IPS DF 4.7 (cell line): Measurements from ENCODE around the gene RAC3.

Source experiments
- DNase-seq: peaks from one replicate; pipeline ENCODE4 v3.0.0-alpha.2; 2013; ENCODE audit warnings: low spot score; ENCODE audit errors: extremely low read depth

The RAC3 gene

DNA sequence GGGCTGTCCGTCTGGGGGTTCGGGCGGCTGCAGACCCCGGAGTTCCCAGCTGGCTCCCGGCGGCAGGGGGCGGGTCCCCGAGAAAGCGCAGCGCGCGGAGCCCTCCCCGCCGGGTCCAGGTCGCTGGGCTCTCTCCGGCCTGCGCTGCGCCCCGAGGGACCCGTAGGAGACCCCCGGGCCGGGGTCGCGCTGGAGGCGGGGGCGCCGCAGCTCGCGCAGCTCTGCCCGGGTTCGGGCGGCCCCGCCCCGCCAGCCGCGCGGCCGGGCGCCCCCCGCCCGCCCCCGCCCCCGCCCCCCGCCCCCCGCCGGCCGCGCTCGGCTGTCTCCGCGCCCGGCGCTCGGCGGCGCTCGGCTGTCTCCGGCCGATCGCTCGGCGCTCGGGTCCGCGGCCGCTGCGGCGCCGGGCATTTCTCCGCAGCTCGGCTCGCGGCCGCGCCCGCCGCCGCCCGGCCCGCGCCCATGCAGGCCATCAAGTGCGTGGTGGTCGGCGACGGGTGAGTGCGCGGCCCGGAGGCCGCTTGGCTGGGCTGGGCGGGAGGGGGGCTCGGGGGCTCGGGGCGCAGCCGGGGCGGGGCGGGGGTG is at the start of gene RAC3:
Gene RAC3, plus strand, starts transcription at position 376 of the 582 bp plus-strand sequence. Its CDS starts 84 bp downstream, at position 460.
- no peak for DNase-seq

DNA sequence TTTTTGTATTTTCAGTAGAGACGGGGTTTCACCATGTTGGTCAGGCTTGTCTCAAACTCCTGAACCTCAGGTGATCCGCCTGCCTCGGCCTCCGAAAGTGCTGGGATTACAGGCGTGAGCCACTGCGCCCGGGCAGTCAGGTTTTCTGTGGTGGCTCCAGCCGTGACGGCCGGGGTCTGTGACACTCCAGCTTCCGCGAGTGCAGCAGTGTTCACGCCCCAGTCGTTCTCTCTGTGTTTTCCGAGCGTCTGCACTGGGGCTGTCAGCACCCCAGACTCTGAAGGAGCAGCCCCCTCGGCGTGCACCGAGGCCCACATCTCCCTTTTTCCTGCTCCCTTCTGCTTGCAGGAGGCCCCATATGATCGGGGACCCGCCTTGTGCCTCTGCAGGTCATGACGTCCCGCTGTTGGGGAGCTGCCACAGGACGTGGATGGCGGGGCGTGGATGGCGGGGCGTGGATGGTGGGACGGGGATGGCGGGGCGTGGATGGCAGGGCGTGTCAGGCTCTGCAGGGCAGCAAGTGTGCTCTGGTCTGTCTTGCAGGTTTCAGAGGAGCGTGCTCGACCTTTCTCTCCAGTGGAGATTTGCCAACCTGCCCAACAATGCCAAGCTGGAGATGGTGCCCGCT is 48.4 kb upstream of the RAC3 start:
- DNase-seq = no peak

DNA sequence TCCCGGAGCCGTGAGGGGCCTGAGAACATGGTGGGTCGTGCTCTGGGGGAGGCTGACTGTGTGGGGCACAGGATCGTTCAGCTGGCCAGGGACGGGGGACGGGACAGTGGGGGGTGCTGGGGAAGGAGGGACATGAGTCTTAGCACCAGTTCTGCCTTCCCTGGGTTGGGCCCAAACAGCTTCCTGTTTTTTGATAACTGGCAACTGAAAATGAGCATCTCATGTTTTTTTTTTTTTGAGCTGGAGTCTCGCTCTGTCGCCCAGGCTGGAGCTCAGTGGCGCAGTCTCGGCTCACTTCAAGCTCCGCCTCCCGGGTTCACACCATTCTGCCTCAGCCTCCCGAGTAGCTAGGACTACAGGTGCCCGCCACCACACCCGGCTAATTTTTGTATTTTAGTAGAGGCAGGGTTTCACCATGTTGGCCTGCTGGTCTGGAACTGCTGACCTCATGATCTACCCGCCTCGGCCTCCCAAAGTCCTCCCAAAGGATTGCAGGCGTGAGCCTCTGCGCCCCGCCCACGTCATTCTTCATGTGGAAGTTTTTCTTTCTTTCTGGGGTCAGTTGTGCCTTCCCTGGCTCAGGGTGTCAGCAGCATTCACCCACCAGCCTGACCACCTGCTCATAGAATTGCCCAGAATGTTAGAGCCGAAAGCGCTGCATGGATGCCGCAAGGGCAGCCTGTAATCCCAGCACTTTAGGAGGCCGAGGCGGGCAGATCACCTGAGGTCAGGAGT is 47.7 kb upstream of the RAC3 start:
- DNase-seq = no peak

DNA sequence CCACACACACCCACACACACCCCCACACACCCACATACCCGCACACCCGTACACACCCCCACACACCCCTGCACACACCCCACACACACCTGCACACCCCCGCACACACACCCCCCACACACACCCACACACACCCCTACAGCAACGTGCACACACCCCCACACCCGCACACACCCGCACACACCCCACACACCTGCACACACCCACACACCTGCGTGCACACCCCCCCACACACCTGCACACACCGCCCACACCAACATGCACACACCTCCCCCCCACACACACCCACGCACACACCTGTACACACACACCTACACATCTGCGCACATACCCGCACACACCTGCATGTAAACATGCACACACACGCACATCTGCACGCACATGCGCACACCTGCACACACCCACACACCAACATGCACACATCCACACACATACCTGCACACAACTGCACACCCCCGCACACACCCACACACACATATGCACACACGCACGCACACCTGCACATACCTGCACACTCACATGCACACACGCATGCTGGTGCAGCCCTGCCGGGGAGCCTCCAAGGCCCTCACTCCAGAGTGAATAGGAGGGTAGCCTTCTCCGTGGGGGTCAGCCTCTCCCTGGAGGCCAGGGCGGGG is 46.6 kb upstream of the RAC3 start:
- DNase-seq = no peak

DNA sequence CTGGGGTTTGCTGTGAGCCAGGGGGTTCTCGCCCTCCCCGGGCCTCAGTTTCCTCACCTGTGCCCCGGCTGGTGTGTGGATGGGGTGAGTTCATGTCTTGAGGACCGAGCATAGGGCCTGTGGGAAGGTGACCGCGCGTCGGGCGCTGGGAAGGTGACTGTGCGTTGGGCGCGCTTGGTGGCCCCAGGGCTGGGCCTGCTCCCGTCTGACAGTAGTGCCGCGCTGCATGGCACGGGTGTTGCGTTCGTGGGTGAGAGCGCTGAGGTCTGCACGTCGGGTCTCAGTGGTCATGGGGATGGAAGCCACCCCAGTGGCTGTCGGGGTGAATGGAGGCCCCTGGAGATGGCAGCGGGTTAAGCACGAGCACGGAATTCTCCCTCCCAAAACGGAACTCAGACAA is 44.9 kb upstream of the RAC3 start:
- no peak for DNase-seq

DNA sequence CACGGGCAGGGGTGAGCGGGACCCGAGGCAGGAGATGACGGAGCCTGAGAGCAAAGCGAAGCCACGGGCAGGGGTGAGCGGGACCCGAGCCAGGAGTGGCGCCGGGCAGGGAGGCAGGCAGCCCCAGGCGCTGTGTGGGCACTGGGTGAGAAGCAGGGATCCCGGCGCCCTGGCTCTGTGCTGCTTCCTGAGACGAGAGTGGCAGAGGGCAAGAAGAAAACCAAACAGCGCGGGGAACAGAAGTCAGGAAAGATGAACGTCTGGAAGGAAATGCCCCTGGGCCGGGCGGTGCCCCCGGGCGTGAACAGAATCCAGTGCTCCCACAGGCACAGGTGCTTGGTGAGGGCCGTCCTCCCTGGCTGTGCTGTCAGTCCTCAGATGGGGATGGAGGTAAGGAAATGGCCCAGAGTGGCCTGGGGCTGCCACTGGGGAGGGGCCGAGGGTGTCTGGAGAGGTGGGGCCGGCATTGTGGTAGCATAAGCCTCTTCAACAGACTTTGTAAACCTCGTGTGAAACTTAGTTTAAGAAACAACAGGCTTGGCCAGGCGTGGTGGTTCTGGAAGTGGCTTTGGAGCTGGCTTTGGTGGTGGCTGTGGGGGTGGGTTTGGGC is 44.2 kb upstream of the RAC3 start:
- DNase-seq = no peak

DNA sequence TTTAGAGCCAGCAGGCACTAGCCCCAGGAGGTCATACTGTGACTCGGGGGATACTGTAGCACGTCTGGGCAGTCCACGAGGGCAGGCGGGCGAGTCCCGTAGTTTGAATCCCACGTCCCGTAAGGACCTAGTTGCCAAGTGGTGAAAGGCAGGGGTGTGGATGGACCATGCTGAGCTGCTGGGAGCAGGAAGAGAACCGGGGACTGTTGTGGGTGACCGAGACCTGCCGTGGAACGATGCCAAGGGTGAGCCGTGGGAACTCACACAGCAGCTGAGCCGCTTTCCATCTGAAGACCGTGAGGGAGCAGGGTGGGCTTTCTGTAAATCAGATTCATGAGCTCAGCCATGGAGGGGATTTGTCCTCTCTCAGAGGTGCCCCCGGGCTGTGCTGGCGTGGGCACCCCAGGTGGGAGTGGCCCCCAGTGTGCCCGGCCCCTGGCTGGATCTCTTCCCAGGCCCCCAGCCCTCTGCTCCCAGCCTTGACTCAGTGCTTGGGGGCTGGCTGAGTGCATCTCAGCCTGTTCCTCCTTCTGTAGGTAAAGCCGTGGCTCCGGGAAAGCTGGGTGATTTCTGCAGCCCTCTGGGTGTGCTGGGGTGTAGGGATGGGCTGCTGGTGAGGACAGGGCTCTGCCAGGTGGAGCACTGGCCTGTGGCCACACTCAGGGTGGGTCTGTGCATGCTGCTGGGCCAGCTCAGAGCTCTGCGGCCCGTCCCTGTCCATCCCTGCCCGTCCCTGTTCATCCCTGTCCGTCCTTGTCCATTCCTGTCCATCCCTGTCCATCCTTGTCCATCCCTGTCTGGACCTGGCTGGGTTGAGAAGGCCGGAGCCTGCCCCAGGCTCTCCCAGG is 40.4 kb upstream of the RAC3 start:
- DNase-seq = no peak

DNA sequence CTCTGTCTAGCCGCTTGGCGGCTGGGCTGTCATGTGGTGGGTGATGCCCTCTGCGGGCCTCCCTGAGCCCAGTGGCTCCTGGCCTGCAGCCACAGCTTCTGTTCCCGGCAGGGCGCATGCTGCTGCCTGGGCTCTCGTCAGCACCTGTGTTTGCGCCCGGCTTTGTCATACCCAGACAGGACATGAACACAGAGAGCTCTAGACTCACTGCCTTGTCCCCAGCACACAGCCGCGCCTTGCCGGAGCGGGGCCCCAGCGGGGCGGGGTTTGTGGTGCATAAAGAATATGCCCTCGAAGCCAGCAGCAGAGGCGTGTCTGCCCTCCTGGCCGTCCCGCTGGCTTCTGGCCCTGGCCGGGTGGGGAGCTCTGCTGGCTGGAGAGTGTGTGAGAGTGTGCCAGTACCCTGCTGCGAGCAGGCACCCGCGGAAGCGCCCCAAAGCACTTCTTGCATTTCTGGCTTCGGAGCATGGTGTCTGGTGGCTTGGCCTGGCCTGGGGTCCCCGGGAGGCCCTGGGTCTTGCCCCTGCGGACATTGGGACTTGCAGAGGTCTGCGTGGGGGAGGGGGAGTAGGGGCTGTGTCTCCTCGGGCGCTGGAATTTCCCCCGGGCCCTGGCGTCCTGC is 39.7 kb upstream of the RAC3 start:
- DNase-seq = no peak

DNA sequence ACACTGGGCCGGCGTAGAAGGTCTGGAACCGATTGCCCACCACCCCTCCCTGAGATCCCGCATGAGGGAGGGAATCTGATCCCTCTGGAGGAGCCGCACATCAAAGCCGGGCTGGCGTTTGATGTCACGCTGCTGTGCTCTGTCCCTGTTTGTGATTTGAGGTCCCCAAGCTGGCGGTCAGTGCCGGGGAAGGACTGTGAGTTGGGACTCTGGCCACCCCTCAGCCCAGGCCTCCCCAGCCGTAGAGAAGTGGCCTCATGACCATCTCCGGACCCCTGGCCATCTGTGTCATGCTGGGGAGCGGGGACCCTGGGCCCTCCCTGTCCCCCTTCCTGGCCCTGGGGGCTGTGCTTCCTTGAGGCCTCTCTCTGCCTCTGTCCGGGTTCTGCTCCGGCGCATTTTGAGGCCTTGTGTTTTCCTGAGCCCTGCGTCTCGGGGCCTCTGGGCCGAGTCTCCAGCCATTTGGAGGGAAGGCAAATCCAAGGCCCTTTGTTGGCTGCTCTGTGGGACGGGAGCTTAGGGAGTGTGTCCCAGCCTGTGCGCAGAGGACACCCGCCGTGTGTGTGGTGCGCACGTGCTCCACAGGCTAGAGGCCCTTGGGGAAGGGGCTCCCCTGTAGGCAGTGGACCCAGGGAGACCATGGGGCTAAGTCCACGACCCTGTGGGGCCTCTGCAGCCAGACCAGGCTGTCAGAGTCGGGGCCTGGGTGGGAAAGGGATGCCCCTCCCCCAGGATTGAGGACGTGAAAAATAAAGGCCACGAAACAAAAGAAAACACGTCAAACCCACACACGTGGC is 39.0 kb upstream of the RAC3 start:
- DNase-seq = no peak

DNA sequence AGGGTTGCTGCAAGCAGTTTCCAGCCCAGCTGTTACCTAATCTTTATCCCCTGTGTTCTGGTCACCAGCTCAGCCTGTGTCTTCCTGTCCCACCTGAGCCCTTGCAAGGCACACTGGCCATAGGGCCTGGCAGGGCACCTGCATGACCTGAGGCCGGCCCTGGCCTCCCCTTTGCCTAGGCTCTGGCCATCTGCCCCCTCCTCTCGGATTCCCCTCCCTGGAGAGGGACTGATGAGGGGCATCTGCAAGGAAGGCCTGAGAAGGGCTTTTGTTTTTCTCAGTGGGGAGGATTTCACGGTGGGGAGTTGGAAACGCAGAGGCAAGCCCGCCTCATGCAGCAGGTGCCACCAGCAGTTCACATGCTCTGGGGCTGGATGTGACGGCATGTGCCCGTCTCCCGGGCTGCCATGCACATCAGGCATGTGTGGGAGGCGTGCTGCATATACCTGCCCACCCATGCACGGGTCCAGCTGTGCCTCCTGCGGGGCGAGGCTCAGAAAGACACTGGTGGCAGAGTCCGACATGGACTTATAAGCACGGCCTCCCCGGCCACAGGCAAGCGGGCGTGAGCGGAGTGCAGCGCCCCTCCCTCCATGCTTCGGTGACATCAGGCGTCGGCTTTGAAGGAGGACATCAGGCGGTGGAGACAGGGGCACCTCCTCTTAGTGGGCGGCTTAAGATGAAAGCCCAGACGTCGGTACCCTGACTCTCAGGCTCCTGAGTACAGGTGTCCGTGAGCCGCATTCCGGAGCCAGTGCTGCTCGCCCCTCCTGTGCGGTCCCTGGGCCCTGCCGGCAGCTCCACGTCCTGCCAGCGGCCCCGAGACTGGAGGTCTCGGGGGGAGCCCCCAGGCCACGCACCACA is 37.5 kb upstream of the RAC3 start:
- DNase-seq = no peak

DNA sequence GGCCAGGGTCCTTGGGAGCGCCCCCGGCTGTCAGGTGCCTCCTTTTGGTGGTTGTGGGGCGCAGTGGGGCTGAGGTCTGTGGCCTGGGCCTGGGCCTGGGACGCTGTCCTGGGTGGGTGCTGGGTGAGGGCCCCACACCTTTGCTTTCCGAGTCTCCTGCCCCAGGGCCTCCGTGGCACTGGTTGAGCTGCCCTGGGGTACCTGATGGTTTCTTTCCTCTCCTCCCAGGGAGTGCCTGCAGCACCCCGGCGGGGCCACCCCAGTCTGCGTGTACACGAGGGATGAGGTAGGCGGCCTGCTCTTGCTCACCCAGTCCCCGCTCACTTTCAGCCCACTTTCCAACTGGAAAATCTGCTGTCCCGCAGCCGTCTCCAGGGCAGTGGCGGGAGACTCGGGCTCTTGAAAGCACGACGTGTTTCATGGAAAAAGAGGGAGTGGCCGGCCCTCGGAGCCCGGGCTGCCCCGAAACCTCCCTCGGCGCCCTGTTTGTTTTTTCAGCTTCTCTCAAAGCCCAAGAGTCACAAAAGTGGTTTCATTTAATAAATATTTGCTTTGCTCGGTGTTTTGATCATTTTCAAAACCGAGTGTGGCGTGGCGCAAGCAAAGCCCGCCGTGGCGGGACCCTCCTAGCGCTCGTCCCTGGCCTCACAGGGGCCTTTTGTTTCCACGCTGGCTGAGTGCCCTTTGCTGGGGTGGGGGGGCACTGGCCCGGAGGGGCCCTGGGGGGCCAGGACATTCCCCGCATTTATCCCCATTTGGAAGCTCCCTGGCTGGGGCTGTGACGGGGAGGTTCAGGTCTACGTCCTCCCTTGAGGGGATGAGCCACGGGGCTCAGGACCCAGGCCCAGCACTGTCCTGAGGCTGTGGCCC is 36.6 kb upstream of the RAC3 start:
- no peak for DNase-seq

DNA sequence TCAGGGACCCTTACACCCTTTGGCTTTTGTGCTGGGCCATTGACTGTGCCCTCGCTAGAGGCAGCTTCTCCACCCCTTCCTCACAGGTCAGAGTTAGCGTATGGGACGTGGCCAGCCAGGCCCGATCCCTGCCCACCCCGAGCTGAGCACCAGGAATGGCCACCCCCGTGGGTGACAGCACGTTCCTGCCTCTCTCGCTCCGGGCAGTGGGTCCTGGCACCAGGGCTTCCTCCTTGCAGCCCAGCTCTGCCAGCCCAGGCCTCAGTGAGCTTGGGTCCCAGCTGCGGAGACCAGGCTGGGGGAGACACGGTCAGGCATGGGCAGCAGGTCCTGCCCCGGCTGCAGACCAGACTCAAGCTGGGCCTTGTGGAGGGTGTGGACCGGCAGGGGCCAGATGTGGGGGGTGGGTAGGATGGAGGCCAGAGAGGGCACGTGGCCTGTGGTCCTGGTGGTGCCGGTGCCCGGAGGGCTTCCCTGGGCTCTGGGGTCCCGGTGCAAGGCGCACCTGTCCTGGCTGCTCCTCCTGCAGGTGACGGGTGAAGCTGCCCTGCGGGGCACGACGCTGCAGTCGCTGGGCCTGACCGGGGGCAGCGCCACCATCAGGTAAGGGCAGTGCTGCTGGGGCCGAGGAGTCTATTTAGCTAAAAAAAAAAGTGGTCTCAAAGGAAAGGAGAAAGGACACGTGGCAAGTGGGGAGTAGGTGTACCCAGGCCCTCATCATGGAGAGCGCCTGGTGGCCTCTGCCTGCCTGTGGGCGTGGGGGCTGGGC is 35.8 kb upstream of the RAC3 start:
- no peak for DNase-seq

DNA sequence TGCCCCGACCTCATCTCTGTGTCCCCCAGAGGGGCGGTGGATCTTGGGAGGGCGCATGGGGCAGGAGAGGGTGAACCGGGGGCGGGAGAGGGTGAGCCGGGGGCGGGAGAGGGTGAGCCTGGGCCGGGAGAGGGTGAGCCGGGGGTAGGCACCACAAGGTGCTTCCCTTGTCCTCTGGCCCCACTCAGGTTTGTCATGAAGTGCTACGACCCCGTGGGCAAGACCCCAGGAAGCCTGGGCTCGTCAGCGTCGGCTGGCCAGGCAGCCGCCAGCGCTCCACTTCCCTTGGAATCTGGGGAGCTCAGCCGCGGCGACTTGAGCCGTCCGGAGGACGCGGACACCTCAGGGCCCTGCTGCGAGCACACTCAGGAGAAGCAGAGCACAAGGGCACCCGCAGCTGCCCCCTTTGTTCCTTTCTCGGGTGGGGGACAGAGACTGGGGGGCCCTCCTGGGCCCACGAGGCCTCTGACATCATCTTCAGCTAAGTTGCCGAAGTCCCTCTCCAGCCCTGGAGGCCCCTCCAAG is 35.2 kb upstream of the RAC3 start:
- DNase-seq = no peak

DNA sequence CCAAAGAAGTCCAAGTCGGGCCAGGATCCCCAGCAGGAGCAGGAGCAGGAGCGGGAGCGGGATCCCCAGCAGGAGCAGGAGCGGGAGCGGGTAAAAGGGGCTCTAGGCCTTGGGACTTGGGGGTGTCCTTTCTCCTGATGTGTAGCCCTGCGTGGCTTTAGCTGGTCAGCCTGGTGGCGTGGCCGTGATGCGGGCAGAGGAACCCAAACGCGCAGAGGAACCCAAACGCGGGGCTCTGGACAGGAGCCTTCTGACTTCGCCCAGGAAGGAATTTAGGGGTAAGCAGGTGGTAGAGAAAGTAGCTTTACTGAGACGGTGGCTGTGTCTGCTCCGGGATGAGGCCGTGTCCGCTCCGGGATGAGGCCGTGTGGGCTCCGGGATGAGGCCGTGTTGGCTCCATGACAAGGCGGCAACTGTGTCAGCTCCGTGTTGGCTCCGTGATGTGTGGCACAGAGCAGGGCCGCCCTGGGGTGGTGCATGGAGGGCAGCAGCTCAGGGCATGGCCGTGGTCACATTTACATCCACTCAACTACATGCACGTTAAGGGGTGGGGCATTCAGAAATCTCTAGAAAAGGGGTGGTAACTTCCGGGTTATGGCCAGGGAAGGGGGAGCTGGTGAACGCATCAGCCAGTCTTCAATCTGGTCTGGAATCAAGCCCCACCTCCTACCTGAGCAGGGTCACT is 34.6 kb upstream of the RAC3 start:
- no peak for DNase-seq

DNA sequence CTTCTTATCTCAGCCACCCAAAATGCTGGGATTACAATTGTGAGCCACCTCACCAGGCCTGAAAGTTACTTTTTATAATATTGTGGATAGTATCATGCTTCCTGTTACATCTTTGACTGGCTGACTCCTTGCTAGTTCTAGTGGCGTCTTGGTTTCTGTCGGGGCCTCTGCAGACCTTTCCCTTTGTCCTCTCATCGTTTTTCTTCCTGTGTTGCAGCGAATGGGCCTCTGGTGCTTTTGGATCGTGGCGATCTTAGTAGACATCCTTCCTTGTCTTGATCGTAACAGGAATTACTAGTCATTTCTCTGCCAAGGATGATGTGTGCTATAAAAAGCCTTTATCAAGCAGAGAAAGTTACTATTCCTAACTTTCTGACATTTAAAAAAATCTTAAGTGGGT is 33.3 kb upstream of the RAC3 start:
- DNase-seq = no peak
